WI38 (cell line): ENCODE data around the gene EFNA5.

Experiments used
- H3K4me3 ChIP-seq: 2 replicates; pipeline ENCODE4 v1.5.1; 2011; ENCODE audit warnings: low read depth, mild to moderate bottlenecking, control low read depth, low read length
- CTCF ChIP-seq: IDR thresholded peaks from 2 replicates; pipeline ENCODE4 v1.5.1; 2012; ENCODE audit warnings: low read depth, mild to moderate bottlenecking, control low read depth, low read length

EFNA5 gene

GRCh38 chr5:107450531-107450930 is 220.2 kb downstream of the EFNA5 start:
- H3K4me3 ChIP-seq = no peak overlapping the region
- no peak for TF ChIP-seq CTCF

- TF ChIP-seq CTCF = no peak
- no peak overlapping the region for H3K4me3 ChIP-seq
These were observed 221.4 kb downstream of the EFNA5 start for GRCh38 chr5:107449369-107449768.

- no peak for TF ChIP-seq CTCF
These were observed 223.2 kb downstream of the EFNA5 start for GRCh38 chr5:107447587-107447986.

GRCh38 chr5:107446972-107447371 is 223.8 kb downstream of the EFNA5 start:
- no peak for TF ChIP-seq CTCF
- no peak overlapping the region for H3K4me3 ChIP-seq

More at GRCh38 chr5:107447587-107447986, 223.2 kb downstream of the EFNA5 start:
- H3K4me3 ChIP-seq = no peak overlapping the region

- TF ChIP-seq CTCF = no peak
- no peak overlapping the region for H3K4me3 ChIP-seq
These were observed 226.4 kb downstream of the EFNA5 start for GRCh38 chr5:107444300-107444699.

- no peak overlapping the region for H3K4me3 ChIP-seq
- TF ChIP-seq CTCF = no peak
These were observed 226.8 kb downstream of the EFNA5 start for GRCh38 chr5:107443897-107444296.

GRCh38 chr5:107442452-107442851 is 228.3 kb downstream of the EFNA5 start:
- no peak overlapping the region for H3K4me3 ChIP-seq
- TF ChIP-seq CTCF = no peak
